HepG2 (cell line): ENCODE data around the gene ZNF74. TPM values are rescaled to one million over a fixed set of nuclear protein-coding genes. Genes with fewer than 3 reads are reported as not detected.

Source experiments
- ATAC-seq: fragments of 200-7000 bp; cut with Tn5 transposase; 3 replicates; pipeline ENCODE4 v1.9.1; 2020; ENCODE audit warnings: mild to moderate bottlenecking, moderate library complexity
- BruUV-seq: library from RNA; stranded (reverse); fragments of 400-500 nt; replicated peaks from 2 replicates; lab custom pipeline; 2021; lab: Mats Ljungman, UMichigan
- CTCF ChIA-PET: fragments of 300-600 bp; formaldehyde crosslinking; extraction: SDS; loops from one replicate; lab custom pipeline; 2021; ENCODE audit warnings: low total read pairs, inconsistent platforms, low intra/inter-chr PET ratio; lab: Yijun Ruan, JAX
- POLR2A ChIA-PET: fragments of 350-600 bp; sonication (Branson Sonifier 250); formaldehyde crosslinking; loops from one replicate; lab custom pipeline; 2020; ENCODE audit warnings: antibody characterized with exemption, inconsistent platforms; lab: Yijun Ruan, JAX
- DNase-seq: peaks from one replicate; pipeline ENCODE4 v3.0.0-alpha.2; 2015; ENCODE audit warnings: low spot score
- FAIRE-seq: peaks from 3 replicates; lab custom pipeline; 2011; peaks lifted over from hg19 to GRCh38; lab: Jason Lieb, UNC
- H2AFZ ChIP-seq: one replicate; pipeline ENCODE4 v1.6.1; 2011; ENCODE audit warnings: low read length, inconsistent platforms
- H3K27ac ChIP-seq: fragments of 300-600 bp; 3 replicates; pipeline ENCODE4 v1.8.0; 2011; ENCODE audit warnings: mixed run types, mild to moderate bottlenecking, mixed read lengths, low read length, inconsistent platforms; ENCODE audit not compliant: insufficient read depth; ENCODE audit errors: extremely low read length
- H3K27me3 ChIP-seq, 2 experiments: fragments of 200-600 bp in 1 of 2; 2 replicates in 1 of 2; 3 replicates in 1 of 2; pipeline versions ENCODE4 v1.6.0 to v1.8.0; 2011; ENCODE audit warnings: low read length in 2 of 2, mild to moderate bottlenecking in 2 of 2, moderate library complexity in 2 of 2, inconsistent platforms in 1 of 2; ENCODE audit not compliant: insufficient read depth in 2 of 2, control insufficient read depth in 1 of 2
- H3K36me3 ChIP-seq, 2 experiments: fragments of 200-600 bp in 1 of 2; replicated peaks in 1 of 2; 2 replicates in 1 of 2; 3 replicates in 1 of 2; pipeline versions ENCODE4 v1.5.1 to v1.8.0; 2011; ENCODE audit warnings: low read length in 2 of 2, inconsistent platforms in 1 of 2; ENCODE audit not compliant: insufficient read depth in 2 of 2, control insufficient read depth in 1 of 2
- H3K4me1 ChIP-seq: 2 replicates; pipeline ENCODE4 v1.5.1; 2012; ENCODE audit warnings: low read length, inconsistent platforms; ENCODE audit not compliant: insufficient read depth
- H3K4me2 ChIP-seq: 2 replicates; pipeline ENCODE4 v1.6.0; 2011; ENCODE audit warnings: low read depth, low read length, inconsistent platforms
- H3K4me3 ChIP-seq, 3 experiments: fragments of 200-600 bp in 1 of 3; sonication (generic), shearing (Covaris generic) in 1 of 3; replicated peaks in 1 of 3; 2 replicates each; pipeline ENCODE4 v1.5.1; 2011 to 2016; ENCODE audit warnings: low read length in 3 of 3, inconsistent platforms in 2 of 3, low read depth in 2 of 3, mild to moderate bottlenecking in 2 of 3, control low read depth in 1 of 3, mixed read lengths in 1 of 3; ENCODE audit not compliant: insufficient read depth in 1 of 3
- H3K79me2 ChIP-seq: one replicate; pipeline ENCODE4 v1.6.1; 2011; ENCODE audit warnings: low read length, inconsistent platforms; ENCODE audit not compliant: insufficient read depth
- H3K9ac ChIP-seq: 2 replicates; pipeline ENCODE4 v1.6.0; 2011; ENCODE audit warnings: mild to moderate bottlenecking, low read depth, low read length, inconsistent platforms; ENCODE audit not compliant: insufficient read depth
- H3K9me3 ChIP-seq: 2 replicates; pipeline ENCODE4 v1.5.1; 2012; ENCODE audit warnings: mild to moderate bottlenecking, low read length
- H4K20me1 ChIP-seq: 2 replicates; pipeline ENCODE4 v1.6.0; 2011; ENCODE audit warnings: inconsistent platforms, mild to moderate bottlenecking, low read length, moderate library complexity; ENCODE audit not compliant: insufficient read depth
- JARID2 ChIP-seq: sonication (generic); formaldehyde crosslinking; IDR thresholded peaks from 2 replicates; pipeline ENCODE4 v1.8.1; 2023; ENCODE audit warnings: missing genetic modification reagents, inconsistent platforms; ENCODE audit not compliant: insufficient replicate concordance
- KDM5A ChIP-seq: fragments of 200-600 bp; sonication (generic); IDR thresholded peaks from 2 replicates; pipeline ENCODE4 v1.7.0; 2018; ENCODE audit warnings: antibody characterized with exemption, mild to moderate bottlenecking, low read length, borderline replicate concordance
- KLF11 ChIP-seq: IDR thresholded peaks from 2 replicates; pipeline ENCODE4 v1.6.1; 2016; ENCODE audit warnings: missing compliant biosample characterization
- RARG ChIP-seq: sonication (generic); formaldehyde crosslinking; IDR thresholded peaks from 2 replicates; pipeline ENCODE4 v1.4.0; 2020; ENCODE audit warnings: low read depth, mild to moderate bottlenecking, missing genetic modification reagents
- SP4 ChIP-seq: sonication (generic); formaldehyde crosslinking; IDR thresholded peaks from 2 replicates; pipeline ENCODE4 v1.8.1; 2023; ENCODE audit warnings: mild to moderate bottlenecking, missing genetic modification reagents
- ZBTB3 ChIP-seq: sonication (generic); formaldehyde crosslinking; IDR thresholded peaks from 2 replicates; pipeline ENCODE4 v1.4.0; 2020; ENCODE audit warnings: low read depth, mild to moderate bottlenecking, moderate library complexity, missing genetic modification reagents, borderline replicate concordance
- ZFP1 ChIP-seq: IDR thresholded peaks from 2 replicates; pipeline ENCODE4 v1.6.1; 2016
- ZFP36 ChIP-seq: fragments of 150-350 bp; IDR thresholded peaks from 2 replicates; pipeline ENCODE4 v1.6.1; 2018; ENCODE audit warnings: borderline replicate concordance, low read length, low read depth; ENCODE audit not compliant: partially characterized antibody
- ZKSCAN1 ChIP-seq: fragments of 150-350 bp; IDR thresholded peaks from 2 replicates; pipeline ENCODE4 v1.6.1; 2014; ENCODE audit warnings: low read length
- ZNF224 ChIP-seq: sonication (generic); formaldehyde crosslinking; IDR thresholded peaks from 2 replicates; pipeline ENCODE4 v1.5.0; 2020; ENCODE audit warnings: mild to moderate bottlenecking, missing genetic modification reagents
- ZNF431 ChIP-seq: sonication (generic); formaldehyde crosslinking; IDR thresholded peaks from 2 replicates; pipeline ENCODE4 v1.9.0; 2022; ENCODE audit warnings: missing genetic modification reagents, low read depth, mild to moderate bottlenecking, borderline replicate concordance
- ZNF484 ChIP-seq: sonication (generic); formaldehyde crosslinking; IDR thresholded peaks from 2 replicates; pipeline ENCODE4 v1.5.1; 2020; ENCODE audit warnings: mild to moderate bottlenecking, low read depth, missing genetic modification reagents, borderline replicate concordance
- ZNF496 ChIP-seq: sonication (generic); formaldehyde crosslinking; IDR thresholded peaks from 2 replicates; pipeline ENCODE4 v1.8.1; 2023; ENCODE audit warnings: mild to moderate bottlenecking, moderate library complexity, missing genetic modification reagents; ENCODE audit not compliant: insufficient replicate concordance
- ZNF546 ChIP-seq: sonication (generic); formaldehyde crosslinking; conservative IDR thresholded peaks from 2 replicates; pipeline ENCODE4 v1.8.1; 2023; ENCODE audit warnings: mild to moderate bottlenecking, missing genetic modification reagents
- ZNF766 ChIP-seq: sonication (generic); formaldehyde crosslinking; IDR thresholded peaks from 2 replicates; pipeline ENCODE4 v1.5.0; 2020; ENCODE audit warnings: missing genetic modification reagents, borderline replicate concordance
- ZNF772 ChIP-seq: sonication (generic); formaldehyde crosslinking; IDR thresholded peaks from 2 replicates; pipeline ENCODE4 v1.5.0; 2020; ENCODE audit warnings: mild to moderate bottlenecking, missing genetic modification reagents
- WGBS: methylation state at CpG from one replicate; pipeline ENCODE4 v1.1.6; 2017; ENCODE audit warnings: low lambda C conversion rate; 5-methylcytosine and 5-hydroxymethylcytosine counted together
- in situ Hi-C: cut with HindIII; loops from 2 replicates; pipeline ENCODE4 v1.10.0; 2017; ENCODE audit warnings: low pct_unique_long_range_greater_than_20kb; ENCODE audit not compliant: extremely low pct_ligation_motif_present
- intact Hi-C: fragments of 100-400 bp; cut with micrococcal nuclease; formaldehyde crosslinking; loops from one replicate; pipeline ENCODE4 v1.10.0; 2022; ENCODE audit not compliant: unreplicated experiment
- polyA plus RNA-seq, 8 experiments: library from polyadenylated mRNA; depleted of rRNA in 3 of 8; stranded (reverse) in 7 of 8; unstranded in 1 of 8; fragments of >200 nt; fragmentation: Illumina TruSeq in 4 of 8; extraction: Trizol in 4 of 8; gene quantifications; 2 replicates each; pipeline versions ENCODE4 v1.2.1 to v1.2.3, GENCODE V29; 2011 to 2016; ENCODE audit warnings: low read depth in 4 of 8, missing spikeins in 1 of 8, mixed read lengths in 1 of 8; ENCODE audit not compliant: insufficient read depth in 1 of 8
- total RNA-seq, 5 experiments: library from RNA; depleted of rRNA; stranded (reverse); fragments of >200 nt; fragmentation: Illumina TruSeq; extraction: Trizol; gene quantifications; 2 replicates each; pipeline ENCODE4 v1.2.3, GENCODE V29; 2016; ENCODE audit warnings: low read depth in 1 of 5
- TF ChIP-seq, protein P1 (sequence below): sonication (generic); formaldehyde crosslinking; IDR thresholded peaks from 2 replicates; pipeline ENCODE4 v1.5.1; 2020; ENCODE audit warnings: missing genetic modification reagents, mild to moderate bottlenecking, borderline replicate concordance
- TF ChIP-seq, protein P2 (sequence below): sonication (generic); formaldehyde crosslinking; IDR thresholded peaks from 2 replicates; pipeline ENCODE4 v1.4.0; 2020; ENCODE audit warnings: missing genetic modification reagents, mild to moderate bottlenecking, borderline replicate concordance

The ZNF74 gene
- total and polyA plus RNA-seq, 2 of the 13 experiments (the other 11 are each of a cell fraction or from before 2014, with no cell fraction given) = 6.3 to 9.1 TPM

DNA sequence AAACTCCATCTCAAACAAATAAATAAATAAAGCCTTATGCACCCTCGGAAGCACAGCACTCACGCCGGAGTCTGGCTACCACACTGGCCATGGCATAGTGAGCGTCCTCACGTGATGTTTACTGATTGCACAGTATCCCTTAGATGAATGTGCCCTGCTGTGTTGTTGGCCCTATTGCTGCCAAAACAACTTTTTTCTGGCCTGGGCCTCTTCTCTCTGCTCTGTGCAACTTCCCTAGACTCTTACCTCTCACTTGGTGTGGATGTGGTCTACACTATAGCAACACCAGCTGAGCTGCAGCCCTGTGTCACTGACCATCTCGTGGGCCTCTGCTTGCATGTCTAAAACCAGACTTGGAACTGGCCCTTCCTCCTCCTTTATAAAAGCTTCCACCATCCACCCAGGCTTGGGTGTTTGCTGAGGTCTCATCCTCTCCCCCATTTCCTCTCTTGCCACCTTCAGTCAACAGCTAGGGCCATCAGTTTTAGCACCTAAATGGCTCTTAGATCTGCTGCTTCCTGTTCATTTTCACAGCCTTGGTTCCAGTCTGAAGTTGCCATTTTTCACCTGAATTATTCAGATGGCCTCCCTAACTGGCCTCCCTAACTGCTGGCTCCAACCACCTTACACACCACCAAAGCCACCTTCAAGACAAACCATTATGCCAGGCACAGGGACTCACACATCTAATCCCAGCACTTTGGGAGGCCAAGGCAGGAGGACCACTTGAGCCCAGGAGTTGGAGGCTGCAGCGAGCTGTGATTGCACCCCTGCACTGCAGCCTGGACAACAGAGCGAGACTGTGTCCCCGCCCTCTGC is 9.2 kb downstream of the ZNF74 start:
- no peak overlapping the region for H3K9ac ChIP-seq
- WGBS = 99% methylated on average over 9 of the region's 9 CpGs
- H3K4me2 ChIP-seq = no peak overlapping the region
- no peaks in the 10 kb centered on the region; a peak in 1 of 5 replicates for H3K27me3 ChIP-seq
- FAIRE-seq (no peak), DNase-seq (no peak), ATAC-seq (no peak)
- no peaks in the 10 kb centered on the region for H4K20me1 ChIP-seq
- in situ Hi-C loops = no loop called here
- intact Hi-C loops = no loop called here
- TF ChIP-seq ZNF496 (CRISPR knock-in tag) = no peak
- no peak for TF ChIP-seq ZFP36
- no peak for TF ChIP-seq ZBTB3 (CRISPR knock-in tag)
- no peak for TF ChIP-seq KLF11 (CRISPR knock-in tag)
- TF ChIP-seq, protein P1, sequence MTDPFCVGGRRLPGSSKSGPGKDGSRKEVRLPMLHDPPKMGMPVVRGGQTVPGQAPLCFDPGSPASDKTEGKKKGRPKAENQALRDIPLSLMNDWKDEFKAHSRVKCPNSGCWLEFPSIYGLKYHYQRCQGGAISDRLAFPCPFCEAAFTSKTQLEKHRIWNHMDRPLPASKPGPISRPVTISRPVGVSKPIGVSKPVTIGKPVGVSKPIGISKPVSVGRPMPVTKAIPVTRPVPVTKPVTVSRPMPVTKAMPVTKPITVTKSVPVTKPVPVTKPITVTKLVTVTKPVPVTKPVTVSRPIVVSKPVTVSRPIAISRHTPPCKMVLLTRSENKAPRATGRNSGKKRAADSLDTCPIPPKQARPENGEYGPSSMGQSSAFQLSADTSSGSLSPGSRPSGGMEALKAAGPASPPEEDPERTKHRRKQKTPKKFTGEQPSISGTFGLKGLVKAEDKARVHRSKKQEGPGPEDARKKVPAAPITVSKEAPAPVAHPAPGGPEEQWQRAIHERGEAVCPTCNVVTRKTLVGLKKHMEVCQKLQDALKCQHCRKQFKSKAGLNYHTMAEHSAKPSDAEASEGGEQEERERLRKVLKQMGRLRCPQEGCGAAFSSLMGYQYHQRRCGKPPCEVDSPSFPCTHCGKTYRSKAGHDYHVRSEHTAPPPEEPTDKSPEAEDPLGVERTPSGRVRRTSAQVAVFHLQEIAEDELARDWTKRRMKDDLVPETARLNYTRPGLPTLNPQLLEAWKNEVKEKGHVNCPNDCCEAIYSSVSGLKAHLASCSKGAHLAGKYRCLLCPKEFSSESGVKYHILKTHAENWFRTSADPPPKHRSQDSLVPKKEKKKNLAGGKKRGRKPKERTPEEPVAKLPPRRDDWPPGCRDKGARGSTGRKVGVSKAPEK (CRISPR knock-in tag) = no peak
- no peak for TF ChIP-seq SP4 (CRISPR knock-in tag)
- no peak for TF ChIP-seq ZNF431 (CRISPR knock-in tag)
- no peak for TF ChIP-seq JARID2 (CRISPR knock-in tag)
- TF ChIP-seq ZNF546 (CRISPR knock-in tag) = no peak
- no peak for TF ChIP-seq RARG (CRISPR knock-in tag)
- TF ChIP-seq ZFP1 (CRISPR knock-in tag) = no peak
- no peak for TF ChIP-seq ZNF224 (CRISPR knock-in tag)
- no peak for TF ChIP-seq ZNF772
- no peak for TF ChIP-seq ZNF766 (CRISPR knock-in tag)
- TF ChIP-seq ZKSCAN1 = no peak
- TF ChIP-seq KDM5A = no peak
- TF ChIP-seq, protein P2, sequence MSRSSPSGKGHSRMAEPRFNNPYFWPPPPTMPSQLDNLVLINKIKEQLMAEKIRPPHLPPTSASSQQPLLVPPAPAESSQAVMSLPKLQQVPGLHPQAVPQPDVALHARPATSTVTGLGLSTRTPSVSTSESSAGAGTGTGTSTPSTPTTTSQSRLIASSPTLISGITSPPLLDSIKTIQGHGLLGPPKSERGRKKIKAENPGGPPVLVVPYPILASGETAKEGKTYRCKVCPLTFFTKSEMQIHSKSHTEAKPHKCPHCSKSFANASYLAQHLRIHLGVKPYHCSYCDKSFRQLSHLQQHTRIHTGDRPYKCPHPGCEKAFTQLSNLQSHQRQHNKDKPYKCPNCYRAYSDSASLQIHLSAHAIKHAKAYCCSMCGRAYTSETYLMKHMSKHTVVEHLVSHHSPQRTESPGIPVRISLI (CRISPR knock-in tag) = no peak
- TF ChIP-seq ZNF484 (CRISPR knock-in tag) = no peak
- ChIA-PET CTCF (no interaction called here), POLR2A (interaction anchor here (1.3 kb wide), 1 partner anchor 10 kb away, joined by 4 read pairs; no protein-coding TSS in a partner anchor)
- peaks cover 11% of the 10 kb centered on the region; the same call in 1 of the 2 replicates for H3K4me1 ChIP-seq
- H2AFZ ChIP-seq = no peak overlapping the region
- H3K9me3 ChIP-seq = no peaks in the 10 kb centered on the region
- no peak overlapping the region for H3K4me3 ChIP-seq
- peaks cover 2% of the 10 kb centered on the region for H3K79me2 ChIP-seq
- no peak overlapping the region for H3K27ac ChIP-seq
- BruUV-seq = no TSS peak
- peaks cover 12 to 23% of the 10 kb centered on the region in 2 experiments; a peak in 4 of 5 replicates for H3K36me3 ChIP-seq
